K562 (cell line): ENCODE measurements around the gene ERN1. TPM values are rescaled to one million over a fixed set of nuclear protein-coding genes. Genes with fewer than 3 reads are reported as not detected.

ENCODE experiments used
- BCL6 ChIP-seq: fragments of 250-450 bp; sonication (Bioruptor Pico); IDR thresholded peaks from 2 replicates; pipeline ENCODE4 v1.4.0; 2020
- BHLHE40 ChIP-seq: IDR thresholded peaks from 2 replicates; pipeline ENCODE4 v1.6.1; 2011; ENCODE audit warnings: low read length, improper control_type of control experiment
- CHD7 ChIP-seq: fragments of 200-600 bp; sonication (generic); IDR thresholded peaks from one replicate; pipeline ENCODE4 v1.6.1; 2012; ENCODE audit warnings: mild to moderate bottlenecking, low read depth, low read length, inconsistent platforms
- GTF2F1 ChIP-seq: IDR thresholded peaks from 2 replicates; pipeline ENCODE4 v1.6.1; 2011; ENCODE audit warnings: low read depth, low read length, improper control_type of control experiment
- HMGXB4 ChIP-seq: sonication (generic); formaldehyde crosslinking; IDR thresholded peaks from 2 replicates; pipeline ENCODE4 v1.8.1; 2023; ENCODE audit warnings: mild to moderate bottlenecking, missing genetic modification reagents
- RREB1 ChIP-seq: fragments of 250-450 bp; sonication (Bioruptor Pico); IDR thresholded peaks from 2 replicates; pipeline ENCODE4 v1.4.0; 2020
- ZBTB43 ChIP-seq: sonication (generic); formaldehyde crosslinking; IDR thresholded peaks from 2 replicates; pipeline ENCODE4 v1.8.0; 2023; ENCODE audit warnings: mild to moderate bottlenecking, missing genetic modification reagents
- ZNF77 ChIP-seq: fragments of 250-450 bp; sonication (Bioruptor Pico); IDR thresholded peaks from 2 replicates; pipeline ENCODE4 v1.5.0; 2020
- polyA plus RNA-seq, 8 experiments: library from polyadenylated mRNA; depleted of rRNA in 4 of 8; stranded (reverse) in 5 of 8; unstranded in 3 of 8; fragments of >200 nt; fragmentation: Nextera tagmentation in 2 of 8; fragmentation: Illumina TruSeq in 1 of 8; extraction: Ambion mirVana in 2 of 8; extraction: Trizol in 1 of 8; gene quantifications; 2 replicates each; pipeline versions ENCODE4 v1.2.1 to v1.2.3, GENCODE V29; 2011 to 2014; ENCODE audit warnings: inconsistent platforms in 1 of 8, missing spikeins in 1 of 8
- total RNA-seq, 7 experiments: library from RNA; depleted of rRNA in 6 of 7; stranded (reverse); fragments of >200 nt in 6 of 7; fragmentation: Illumina TruSeq in 2 of 7; extraction: Trizol in 2 of 7; gene quantifications; 2 replicates each; pipeline versions ENCODE4 v1.2.1 to v1.2.3, GENCODE V29; 2011 to 2021; ENCODE audit warnings: low replicate concordance in 1 of 7

Gene ERN1
- total and polyA plus RNA-seq, 9 of the 15 experiments (the other 6 are each of a cell fraction or from before 2014, with no cell fraction given): 2.1 to 22.5 (median 7.3) TPM

- TF ChIP-seq CHD7 (no peak), BHLHE40 (no peak), ZBTB43 (CRISPR knock-in tag) (no peak), GTF2F1 (no peak), HMGXB4 (CRISPR knock-in tag) (no peak), RREB1 (no peak), BCL6 (CRISPR knock-in tag) (no peak), ZNF77 (CRISPR knock-in tag) (no peak)
Measured at GRCh38 chr17:64171041-64171440, 41.1 kb upstream of the ERN1 start (continued).
